ENCODE measurements around the gene DDX43. TPM values are rescaled to one million over a fixed set of nuclear protein-coding genes. Genes with fewer than 3 reads are reported as not detected.

Gene DDX43
- total RNA-seq, 1 experiment from 2014 or later = 0.33 TPM

DNA sequence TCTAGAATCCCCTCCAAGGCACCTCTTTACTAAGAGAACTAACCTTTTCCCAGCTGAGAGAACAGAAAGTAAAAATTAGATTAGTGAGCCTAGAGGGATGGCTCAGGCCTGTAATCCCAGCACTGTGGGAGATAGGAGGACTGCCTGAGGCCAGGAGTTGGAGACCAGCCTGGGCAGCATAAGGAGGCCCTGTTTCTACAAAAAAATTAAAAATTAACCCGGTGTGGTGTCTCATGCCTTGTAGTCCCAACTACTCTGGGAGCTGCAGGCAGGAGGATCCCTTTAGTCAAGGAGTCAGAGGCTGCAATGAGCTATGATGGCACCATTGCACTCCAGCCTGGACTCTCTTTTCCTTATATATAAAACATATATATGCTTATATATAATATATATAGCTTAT, 19.4 kb upstream of the DDX43 start:
- no peak overlapping the region for H3K27ac ChIP-seq (ENCODE audit: insufficient read length, low read depth, low read length)
- H2AFZ ChIP-seq (ENCODE audit: low read length) = peak overlapping the region; percentile 32
- H4K20me1 ChIP-seq (ENCODE audit: control insufficient read depth, insufficient read depth, insufficient read length) = no peaks in the 10 kb centered on the region
- no peak overlapping the region for H2BK15ac ChIP-seq (ENCODE audit: low read depth, low read length)
- H3K27ac Mint-ChIP-seq = no peak overlapping the region
- no peak overlapping the region for H2AK5ac ChIP-seq (ENCODE audit: insufficient read length, low read length)
- no peak overlapping the region for H3K9ac ChIP-seq (ENCODE audit: extremely low read depth, insufficient read length, low read length)
- H4K91ac ChIP-seq (ENCODE audit: insufficient read length, low read depth, low read length) = no peak overlapping the region
- no peak overlapping the region for H2BK120ac ChIP-seq (ENCODE audit: low read depth, low read length, poor library complexity, severe bottlenecking)
- H2BK12ac ChIP-seq (ENCODE audit: insufficient read length, low read depth, low read length) = no peak overlapping the region
- no peak overlapping the region for H3K14ac ChIP-seq (ENCODE audit: insufficient read depth, low read length)
- no peaks in the 10 kb centered on the region for H3K9me3 ChIP-seq (ENCODE audit: control insufficient read depth, low read depth, low read length)
- H3K56ac ChIP-seq (ENCODE audit: insufficient read length, low read depth, low read length) = no peak overlapping the region
- TF ChIP-seq, protein P1, sequence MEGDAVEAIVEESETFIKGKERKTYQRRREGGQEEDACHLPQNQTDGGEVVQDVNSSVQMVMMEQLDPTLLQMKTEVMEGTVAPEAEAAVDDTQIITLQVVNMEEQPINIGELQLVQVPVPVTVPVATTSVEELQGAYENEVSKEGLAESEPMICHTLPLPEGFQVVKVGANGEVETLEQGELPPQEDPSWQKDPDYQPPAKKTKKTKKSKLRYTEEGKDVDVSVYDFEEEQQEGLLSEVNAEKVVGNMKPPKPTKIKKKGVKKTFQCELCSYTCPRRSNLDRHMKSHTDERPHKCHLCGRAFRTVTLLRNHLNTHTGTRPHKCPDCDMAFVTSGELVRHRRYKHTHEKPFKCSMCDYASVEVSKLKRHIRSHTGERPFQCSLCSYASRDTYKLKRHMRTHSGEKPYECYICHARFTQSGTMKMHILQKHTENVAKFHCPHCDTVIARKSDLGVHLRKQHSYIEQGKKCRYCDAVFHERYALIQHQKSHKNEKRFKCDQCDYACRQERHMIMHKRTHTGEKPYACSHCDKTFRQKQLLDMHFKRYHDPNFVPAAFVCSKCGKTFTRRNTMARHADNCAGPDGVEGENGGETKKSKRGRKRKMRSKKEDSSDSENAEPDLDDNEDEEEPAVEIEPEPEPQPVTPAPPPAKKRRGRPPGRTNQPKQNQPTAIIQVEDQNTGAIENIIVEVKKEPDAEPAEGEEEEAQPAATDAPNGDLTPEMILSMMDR (conservative IDR thresholded peaks at IDR 0.05) = no peak
- no peaks in the 10 kb centered on the region for H3K4me1 ChIP-seq (ENCODE audit: insufficient read depth, low read length)
- H3K23ac ChIP-seq (ENCODE audit: insufficient read length, low read depth, low read length) = no peak overlapping the region
- H4K5ac ChIP-seq (ENCODE audit: insufficient read length, low read depth, low read length) = no peak overlapping the region
- H3K79me2 ChIP-seq (ENCODE audit: insufficient read depth, low read length) = no peaks in the 10 kb centered on the region
- H3K4ac ChIP-seq (ENCODE audit: low read depth, low read length) = no peak overlapping the region
- no peak overlapping the region for H3K4me2 ChIP-seq (ENCODE audit: insufficient read depth, insufficient read length, low read length)
- no peak overlapping the region for H3T11ph ChIP-seq (ENCODE audit: low read length)
- no peaks in the 10 kb centered on the region for H3K27me3 ChIP-seq (ENCODE audit: insufficient read depth, low read length)
- peaks cover 0 to 12% of the 10 kb centered on the region in 2 experiments; a peak in 3 of 5 replicates for H3K9me3 Mint-ChIP-seq
- no peak overlapping the region for H3K4me3 Mint-ChIP-seq
- no peak overlapping the region for H4K8ac ChIP-seq (replicated peaks; ENCODE audit: insufficient read length, low read depth, low read length)
- no peaks in the 10 kb centered on the region for H3K79me1 ChIP-seq (ENCODE audit: insufficient read depth, low read depth, low read length, poor library complexity, severe bottlenecking)
- H3K4me1 Mint-ChIP-seq = no peaks in the 10 kb centered on the region
- no CpG with 5 or more reads among the region's 1 CpG for WGBS (ENCODE audit: extremely low coverage, insufficient read length, low lambda C conversion rate)
- H3K27me3 Mint-ChIP-seq (ENCODE audit: low read depth) = no peaks in the 10 kb centered on the region; the same call in 1 of the 2 replicates
- H3K18ac ChIP-seq (ENCODE audit: insufficient read length, low read depth, low read length) = no peak overlapping the region
- no peak for DNase-seq
- no peak overlapping the region for H2BK20ac ChIP-seq (ENCODE audit: low read depth, low read length, poor library complexity, severe bottlenecking)
- no peaks in the 10 kb centered on the region for H3K36me3 Mint-ChIP-seq (ENCODE audit: insufficient read depth in 1 of 3, low read depth in 3 of 3)
- no peaks in the 10 kb centered on the region for H3K23me2 ChIP-seq (ENCODE audit: insufficient read length, low read depth, low read length, poor library complexity, severe bottlenecking)
- H2BK5ac ChIP-seq (ENCODE audit: insufficient read length, low read length) = no peak overlapping the region

Data from H9 (cell line).